ENCODE data around the gene MAN1A1.

The MAN1A1 gene

DNA sequence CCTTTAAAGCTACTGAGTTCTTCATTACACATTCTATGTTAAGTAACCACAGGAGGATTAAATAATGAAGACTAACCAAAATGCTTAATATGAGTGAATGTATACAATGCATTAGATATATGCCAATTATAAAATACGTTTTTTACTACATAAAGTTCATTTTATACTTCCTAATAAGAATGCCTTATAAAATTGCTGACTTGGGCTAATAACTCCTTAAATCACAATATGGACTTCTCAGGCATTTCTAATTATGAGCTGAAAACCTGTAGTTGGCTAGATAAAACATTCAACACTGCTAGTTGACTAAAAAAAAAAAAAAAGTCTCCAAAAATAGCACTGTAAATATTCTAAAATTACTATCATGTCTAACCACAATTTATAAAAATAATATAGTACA lies 11.8 kb downstream of the MAN1A1 start:
- no peak overlapping the region for H3K4me3 Mint-ChIP-seq
- ATAC-seq: no peak
- H3K36me3 Mint-ChIP-seq (ENCODE audit: low read depth): peaks cover 27% of the 10 kb centered on the region
- H3K27ac Mint-ChIP-seq: no peak overlapping the region
- peaks cover 41% of the 10 kb centered on the region for H3K4me1 Mint-ChIP-seq
- H3K27me3 Mint-ChIP-seq: no peaks in the 10 kb centered on the region
- H3K9me3 Mint-ChIP-seq: no peaks in the 10 kb centered on the region
- DNase-seq: no peak

- no peak overlapping the region for H3K27ac Mint-ChIP-seq
- peaks cover 26% of the 10 kb centered on the region for H3K36me3 Mint-ChIP-seq (ENCODE audit: low read depth)
- no peaks in the 10 kb centered on the region for H3K27me3 Mint-ChIP-seq
- H3K4me3 Mint-ChIP-seq: no peak overlapping the region
- DNase-seq (no peak), ATAC-seq (no peak)
- H3K4me1 Mint-ChIP-seq: peaks cover 40% of the 10 kb centered on the region
- H3K9me3 Mint-ChIP-seq: no peaks in the 10 kb centered on the region
Observed at GRCh38 chr6:119337252-119337651, 12.3 kb downstream of the MAN1A1 start.

GRCh38 chr6:119334535-119335264 lies 14.9 kb downstream of the MAN1A1 start:
- H3K27me3 Mint-ChIP-seq: no peaks in the 10 kb centered on the region
- peaks cover 30% of the 10 kb centered on the region for H3K4me1 Mint-ChIP-seq
- H3K4me3 Mint-ChIP-seq: no peak overlapping the region
- ATAC-seq: no peak
- no peak for DNase-seq
- peaks cover 21% of the 10 kb centered on the region for H3K36me3 Mint-ChIP-seq (ENCODE audit: low read depth)
- no peak overlapping the region for H3K27ac Mint-ChIP-seq
- H3K9me3 Mint-ChIP-seq: no peaks in the 10 kb centered on the region

GRCh38 chr6:119333707-119334295 lies 15.8 kb downstream of the MAN1A1 start:
- Mint-ChIP-seq H3K36me3 (ENCODE audit: low read depth) (peaks cover 19% of the 10 kb centered on the region), H3K27ac (no peak overlapping the region), H3K4me3 (no peak overlapping the region), H3K9me3 (no peaks in the 10 kb centered on the region), H3K27me3 (no peaks in the 10 kb centered on the region), H3K4me1 (peaks cover 28% of the 10 kb centered on the region)
- DNase-seq: no peak
- no peak for ATAC-seq

DNA sequence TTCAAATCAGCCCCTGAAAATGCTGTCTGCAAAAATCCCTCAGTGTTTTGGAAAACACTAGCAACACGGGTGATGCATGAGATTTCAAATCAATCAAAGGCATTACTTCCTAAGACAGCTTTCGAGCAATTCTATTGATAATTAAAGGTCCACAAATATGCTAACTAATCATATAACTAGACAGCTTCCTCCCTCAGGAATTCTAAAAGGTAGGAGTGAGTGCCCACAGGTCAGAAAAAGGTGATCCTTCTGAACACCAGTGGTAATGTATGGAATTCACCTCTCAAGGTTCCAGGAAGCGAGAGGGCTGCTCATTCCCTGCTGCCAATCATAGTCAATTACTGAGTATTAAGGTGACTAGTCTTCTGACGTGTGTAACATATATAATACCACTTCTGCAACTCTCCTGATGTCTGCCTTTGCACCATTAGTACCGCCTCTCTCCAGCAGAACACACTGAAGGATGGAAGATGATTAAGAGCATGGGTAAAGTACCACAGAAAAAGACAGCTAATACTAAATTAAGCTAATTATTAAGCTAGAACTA lies 16.4 kb downstream of the MAN1A1 start:
- ATAC-seq (no peak), DNase-seq (no peak)
- Mint-ChIP-seq H3K27me3 (no peaks in the 10 kb centered on the region), H3K27ac (no peak overlapping the region), H3K36me3 (ENCODE audit: low read depth) (peaks cover 19% of the 10 kb centered on the region), H3K4me3 (no peak overlapping the region), H3K9me3 (no peaks in the 10 kb centered on the region), H3K4me1 (peaks cover 26% of the 10 kb centered on the region)

GRCh38 chr6:119331663-119332286 lies 17.8 kb downstream of the MAN1A1 start:
- Mint-ChIP-seq H3K27me3 (no peaks in the 10 kb centered on the region), H3K4me3 (no peak overlapping the region), H3K9me3 (no peaks in the 10 kb centered on the region), H3K27ac (no peak overlapping the region), H3K36me3 (ENCODE audit: low read depth) (peaks cover 12% of the 10 kb centered on the region), H3K4me1 (peaks cover 17% of the 10 kb centered on the region)
- DNase-seq (no peak), ATAC-seq (no peak)

- H3K4me1 Mint-ChIP-seq: peaks cover 7% of the 10 kb centered on the region
- no peak for DNase-seq
- ATAC-seq: no peak
- no peaks in the 10 kb centered on the region for H3K9me3 Mint-ChIP-seq
- peaks cover 5% of the 10 kb centered on the region for H3K36me3 Mint-ChIP-seq (ENCODE audit: low read depth)
- H3K27me3 Mint-ChIP-seq: no peaks in the 10 kb centered on the region
- H3K4me3 Mint-ChIP-seq: no peak overlapping the region
- no peak overlapping the region for H3K27ac Mint-ChIP-seq
Observed at GRCh38 chr6:119330520-119331113, 18.9 kb downstream of the MAN1A1 start.

- Mint-ChIP-seq H3K9me3 (no peaks in the 10 kb centered on the region), H3K27ac (no peak overlapping the region), H3K27me3 (no peaks in the 10 kb centered on the region), H3K4me3 (no peak overlapping the region), H3K4me1 (peaks cover 4% of the 10 kb centered on the region), H3K36me3 (ENCODE audit: low read depth) (peaks cover 2% of the 10 kb centered on the region)
- ATAC-seq (no peak), DNase-seq (no peak)
Observed at GRCh38 chr6:119329794-119330180, 19.8 kb downstream of the MAN1A1 start.

DNA sequence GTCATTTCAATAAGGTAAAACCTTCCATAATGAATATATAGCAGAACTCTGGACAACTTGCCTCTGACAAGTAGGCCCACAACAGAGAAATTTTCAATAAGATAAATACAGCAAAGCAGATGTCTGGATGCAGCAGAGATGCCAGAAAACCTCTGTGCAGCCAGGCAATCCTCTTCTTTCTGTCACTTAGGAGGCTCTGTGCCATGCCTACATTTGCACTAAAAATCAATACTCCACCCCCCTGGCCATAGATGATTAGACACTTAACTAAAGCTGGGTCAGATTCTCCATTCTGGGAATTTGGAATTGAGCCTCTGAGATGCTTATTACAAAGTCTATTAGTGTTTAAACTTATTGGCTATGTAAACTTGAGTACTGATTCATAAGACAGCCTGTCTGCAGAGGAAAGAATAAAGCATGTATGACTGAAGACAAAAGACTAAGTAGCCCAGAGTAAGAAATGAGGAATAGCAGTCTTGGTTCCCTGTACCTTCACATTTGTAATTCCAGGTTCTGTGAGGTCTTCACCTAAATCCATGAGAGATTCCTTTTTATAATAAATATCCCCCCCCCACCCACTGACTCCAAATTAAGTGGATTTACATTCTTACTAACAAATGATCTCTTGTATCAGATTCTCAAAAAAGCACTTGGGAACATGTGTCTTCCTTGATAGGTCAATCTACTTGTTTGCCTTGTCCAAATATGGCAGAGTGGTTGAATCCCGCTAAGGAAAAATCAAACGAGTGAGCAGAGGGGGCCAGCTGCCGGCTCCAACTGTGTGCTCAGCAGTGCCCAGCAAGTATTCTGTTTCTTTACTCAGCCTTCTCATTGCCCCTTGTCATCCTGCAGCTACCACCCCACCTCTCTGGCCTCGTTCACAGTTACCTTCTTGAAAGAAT lies 20.4 kb downstream of the MAN1A1 start:
- no peak overlapping the region for H3K4me3 Mint-ChIP-seq
- no peak overlapping the region for H3K27ac Mint-ChIP-seq
- DNase-seq (no peak), ATAC-seq (no peak)
- H3K9me3 Mint-ChIP-seq: no peaks in the 10 kb centered on the region
- H3K4me1 Mint-ChIP-seq: peaks cover 4% of the 10 kb centered on the region
- no peaks in the 10 kb centered on the region for H3K27me3 Mint-ChIP-seq
- peaks cover 2% of the 10 kb centered on the region for H3K36me3 Mint-ChIP-seq (ENCODE audit: low read depth)

- H3K4me1 Mint-ChIP-seq: peaks cover 9% of the 10 kb centered on the region
- peaks cover 3% of the 10 kb centered on the region for H3K36me3 Mint-ChIP-seq (ENCODE audit: low read depth)
- H3K27ac Mint-ChIP-seq: no peak overlapping the region
- no peaks in the 10 kb centered on the region for H3K27me3 Mint-ChIP-seq
- no peaks in the 10 kb centered on the region for H3K9me3 Mint-ChIP-seq
- H3K4me3 Mint-ChIP-seq: no peak overlapping the region
- no peak for DNase-seq
- no peak for ATAC-seq
Observed at GRCh38 chr6:119328254-119328653, 21.3 kb downstream of the MAN1A1 start.

GRCh38 chr6:119327810-119328209 lies 21.8 kb downstream of the MAN1A1 start:
- ATAC-seq: no peak

DNA sequence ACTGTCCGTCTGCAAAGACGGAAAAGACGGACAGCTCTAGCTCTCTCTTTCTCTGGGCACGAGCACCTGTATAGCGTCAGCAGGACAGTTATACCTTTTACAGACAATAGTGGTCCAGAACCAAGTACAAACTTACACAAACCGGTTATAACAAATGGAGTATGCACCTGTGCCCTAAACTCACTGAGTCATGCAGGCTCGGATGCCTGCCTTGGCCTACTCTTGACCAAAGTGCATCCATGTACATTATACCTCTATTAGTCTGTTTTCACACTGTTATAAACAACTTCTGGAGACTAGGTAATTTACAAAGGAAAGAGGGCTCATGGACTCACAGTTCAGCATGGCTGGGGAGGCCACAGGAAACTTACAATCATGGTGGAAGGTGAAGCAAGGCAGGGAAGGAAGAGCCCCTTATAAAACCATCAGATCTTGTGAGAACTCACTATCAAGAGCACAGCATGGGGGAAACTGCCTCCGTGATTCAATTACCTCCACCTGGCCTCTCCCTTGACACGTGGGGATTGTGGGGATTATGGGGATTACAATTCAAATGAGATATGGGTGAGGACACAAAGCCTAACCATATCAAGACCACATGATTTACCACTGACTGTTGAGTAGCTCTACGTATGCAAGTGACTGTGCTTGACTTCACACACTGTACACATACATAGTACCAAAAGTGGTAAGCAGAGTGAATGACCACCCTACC lies 23.1 kb downstream of the MAN1A1 start:
- no peak for ATAC-seq
- no peaks in the 10 kb centered on the region for H3K27me3 Mint-ChIP-seq
- no peaks in the 10 kb centered on the region for H3K9me3 Mint-ChIP-seq
- H3K36me3 Mint-ChIP-seq (ENCODE audit: low read depth): peaks cover 3% of the 10 kb centered on the region
- H3K27ac Mint-ChIP-seq: no peak overlapping the region
- H3K4me1 Mint-ChIP-seq: peaks cover 23% of the 10 kb centered on the region
- DNase-seq: no peak
- no peak overlapping the region for H3K4me3 Mint-ChIP-seq

More at GRCh38 chr6:119327810-119328209, 21.8 kb downstream of the MAN1A1 start:
- Mint-ChIP-seq H3K27ac (no peak overlapping the region), H3K9me3 (no peaks in the 10 kb centered on the region), H3K4me1 (peaks cover 14% of the 10 kb centered on the region), H3K4me3 (no peak overlapping the region), H3K27me3 (no peaks in the 10 kb centered on the region), H3K36me3 (ENCODE audit: low read depth) (peaks cover 3% of the 10 kb centered on the region)
- DNase-seq: no peak

GRCh38 chr6:119325559-119326265 lies 23.8 kb downstream of the MAN1A1 start:
- Mint-ChIP-seq H3K36me3 (ENCODE audit: low read depth) (peaks cover 3% of the 10 kb centered on the region), H3K27ac (no peak overlapping the region), H3K4me1 (peaks cover 23% of the 10 kb centered on the region), H3K4me3 (no peak overlapping the region), H3K9me3 (no peaks in the 10 kb centered on the region), H3K27me3 (no peaks in the 10 kb centered on the region)
- DNase-seq: no peak
- no peak for ATAC-seq
